OCI-LY1 (cell line): ENCODE data around the gene SERINC3.

Source experiments
- H2AFZ ChIP-seq: fragments of 200-600 bp; sonication (generic), shearing (Covaris generic); 2 replicates; pipeline ENCODE4 v1.6.0; 2014; ENCODE audit warnings: antibody characterized with exemption, mild to moderate bottlenecking, low read length
- H3F3A ChIP-seq: fragments of 200-600 bp; sonication (generic), shearing (Covaris generic); 2 replicates; pipeline ENCODE4 v1.6.0; 2014; ENCODE audit warnings: mild to moderate bottlenecking, antibody characterized with exemption, low read length, moderate library complexity; ENCODE audit not compliant: insufficient read depth
- H3K27ac ChIP-seq: fragments of 200-600 bp; sonication (generic); 2 replicates; pipeline ENCODE4 v1.5.1; 2014; ENCODE audit warnings: low read length, mixed run types, mild to moderate bottlenecking, low read depth; ENCODE audit not compliant: poor library complexity, severe bottlenecking
- H3K27me3 ChIP-seq: fragments of 200-600 bp; sonication (generic); 2 replicates; pipeline ENCODE4 v1.6.0; 2014; ENCODE audit warnings: antibody characterized with exemption, mild to moderate bottlenecking, low read length, moderate library complexity; ENCODE audit not compliant: insufficient read depth
- H3K36me3 ChIP-seq: fragments of 200-600 bp; sonication (generic); 2 replicates; pipeline ENCODE4 v1.6.1; 2014; ENCODE audit warnings: mild to moderate bottlenecking, antibody characterized with exemption, low read length, moderate library complexity, mixed read lengths; ENCODE audit not compliant: insufficient read depth
- H3K4me1 ChIP-seq: fragments of 200-600 bp; sonication (generic); 2 replicates; pipeline ENCODE4 v1.5.1; 2014; ENCODE audit warnings: mild to moderate bottlenecking, low read length, moderate library complexity; ENCODE audit not compliant: insufficient read depth, severe bottlenecking
- H3K4me2 ChIP-seq: fragments of 200-600 bp; sonication (generic), shearing (Covaris generic); 2 replicates; pipeline ENCODE4 v1.6.1; 2014; ENCODE audit warnings: low read length
- H3K4me3 ChIP-seq: fragments of 200-600 bp; sonication (generic); 2 replicates; pipeline ENCODE4 v1.5.1; 2014; ENCODE audit warnings: low read length, low read depth, mild to moderate bottlenecking, mixed read lengths; ENCODE audit not compliant: poor library complexity, severe bottlenecking
- H3K79me2 ChIP-seq: fragments of 200-600 bp; shearing (Covaris generic); 2 replicates; pipeline ENCODE4 v1.6.1; 2016; ENCODE audit warnings: mixed run types, low read length, mixed read lengths; ENCODE audit not compliant: insufficient read depth
- H3K9ac ChIP-seq: fragments of 200-600 bp; sonication (generic), shearing (Covaris generic); 2 replicates; pipeline ENCODE4 v1.6.1; 2014; ENCODE audit warnings: mild to moderate bottlenecking, low read length, mixed read lengths
- H3K9me2 ChIP-seq: fragments of 200-600 bp; sonication (generic), shearing (Covaris generic); 2 replicates; pipeline ENCODE4 v1.6.1; 2014; ENCODE audit warnings: low read depth, mild to moderate bottlenecking, low read length, mixed read lengths
- H3K9me3 ChIP-seq: fragments of 200-600 bp; shearing (Covaris generic); 2 replicates; pipeline ENCODE4 v1.6.1; 2014; ENCODE audit warnings: low read length, mixed read lengths
- H4K20me1 ChIP-seq: fragments of 200-600 bp; sonication (generic), shearing (Covaris generic); 2 replicates; pipeline ENCODE4 v1.6.0; 2016; ENCODE audit warnings: mild to moderate bottlenecking, low read length; ENCODE audit not compliant: insufficient read depth
- CTCF ChIP-seq: fragments of 200-600 bp; sonication (generic), shearing (Covaris generic); IDR thresholded peaks from 2 replicates; pipeline ENCODE4 v1.5.1; 2017; ENCODE audit warnings: mild to moderate bottlenecking, antibody characterized with exemption, low read length, moderate library complexity, mixed read lengths
- EZH2 ChIP-seq: fragments of 200-600 bp; sonication (generic), shearing (Covaris generic); IDR thresholded peaks from 2 replicates; pipeline ENCODE4 v1.8.0; 2017; ENCODE audit warnings: borderline replicate concordance, mixed run types, mild to moderate bottlenecking, antibody characterized with exemption, low read length, moderate library complexity, mixed read lengths

SERINC3 gene

GRCh38 chr20:44552568-44552949, 30.7 kb upstream of the SERINC3 start:
- no peaks in the 10 kb centered on the region for H3K79me2 ChIP-seq
- no peaks in the 10 kb centered on the region for H3F3A ChIP-seq
- no peaks in the 10 kb centered on the region for H4K20me1 ChIP-seq
- H3K9me3 ChIP-seq, result no peaks in the 10 kb centered on the region
- H3K27ac ChIP-seq, result no peak overlapping the region
- H3K9me2 ChIP-seq, result no peaks in the 10 kb centered on the region
- no peaks in the 10 kb centered on the region for H3K36me3 ChIP-seq
- TF ChIP-seq EZH2, result no peak
- TF ChIP-seq CTCF, result no peak
- no peak overlapping the region for H3K4me2 ChIP-seq
- no peaks in the 10 kb centered on the region for H3K27me3 ChIP-seq
- H2AFZ ChIP-seq, result no peak overlapping the region
- no peaks in the 10 kb centered on the region for H3K4me1 ChIP-seq
- no peak overlapping the region for H3K4me3 ChIP-seq
- no peak overlapping the region for H3K9ac ChIP-seq

- no peaks in the 10 kb centered on the region for H3F3A ChIP-seq
- H3K27me3 ChIP-seq, result no peaks in the 10 kb centered on the region
- no peaks in the 10 kb centered on the region for H4K20me1 ChIP-seq
- H3K36me3 ChIP-seq, result no peaks in the 10 kb centered on the region
- H3K4me2 ChIP-seq, result no peak overlapping the region
- H3K79me2 ChIP-seq, result no peaks in the 10 kb centered on the region
- no peak overlapping the region for H3K27ac ChIP-seq
- H3K9me2 ChIP-seq, result no peaks in the 10 kb centered on the region
- no peaks in the 10 kb centered on the region for H3K4me1 ChIP-seq
- no peak overlapping the region for H3K4me3 ChIP-seq
- H3K9ac ChIP-seq, result no peak overlapping the region
- TF ChIP-seq EZH2 (no peak), CTCF (no peak)
- no peak overlapping the region for H2AFZ ChIP-seq
- no peaks in the 10 kb centered on the region for H3K9me3 ChIP-seq
Observed at GRCh38 chr20:44552050-44552449, 30.2 kb upstream of the SERINC3 start.

GRCh38 chr20:44549123-44549522, 27.3 kb upstream of the SERINC3 start:
- no peak overlapping the region for H3K4me3 ChIP-seq
- H3K4me2 ChIP-seq, result no peak overlapping the region
- no peaks in the 10 kb centered on the region for H3K9me2 ChIP-seq
- no peaks in the 10 kb centered on the region for H3K79me2 ChIP-seq
- no peak overlapping the region for H3K27ac ChIP-seq
- no peaks in the 10 kb centered on the region for H4K20me1 ChIP-seq
- no peak overlapping the region for H2AFZ ChIP-seq
- H3K27me3 ChIP-seq, result no peaks in the 10 kb centered on the region
- no peak overlapping the region for H3K9ac ChIP-seq
- H3F3A ChIP-seq, result no peaks in the 10 kb centered on the region
- no peaks in the 10 kb centered on the region for H3K9me3 ChIP-seq
- no peaks in the 10 kb centered on the region for H3K4me1 ChIP-seq
- TF ChIP-seq CTCF, result no peak
- no peak for TF ChIP-seq EZH2
- no peaks in the 10 kb centered on the region for H3K36me3 ChIP-seq
